ENCODE data around the gene MROH7.

MROH7 gene

DNA sequence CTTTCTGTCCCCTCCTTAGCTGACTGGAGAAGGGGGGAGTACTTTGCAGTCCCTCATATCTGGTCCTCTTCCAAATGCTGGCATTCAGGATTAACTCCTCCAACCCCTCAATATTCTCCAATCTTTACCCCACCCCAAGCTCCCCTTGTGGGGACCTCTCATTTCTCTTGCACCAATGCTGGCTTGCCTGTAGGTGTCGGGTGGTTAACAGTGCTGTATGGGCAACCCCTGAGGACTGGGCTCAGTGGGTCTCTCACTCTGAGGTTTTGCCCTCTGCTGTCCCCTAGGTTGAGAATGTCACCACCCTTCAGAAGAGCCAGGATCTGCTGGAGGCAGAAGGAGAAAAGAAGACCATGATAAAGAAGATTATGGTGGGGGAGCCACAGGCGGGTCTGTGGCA is 27.0 kb downstream of the MROH7 start:
- no peak for TF ChIP-seq SUZ12 (IDR thresholded peaks at IDR 0.05; ENCODE audit: extremely low read depth, insufficient read depth, insufficient read length)
- no peak for TF ChIP-seq ZNF274 (IDR thresholded peaks at IDR 0.05; ENCODE audit: low read depth, low read length)
- TF ChIP-seq YY1 (IDR thresholded peaks at IDR 0.05; ENCODE audit: insufficient read depth, insufficient read length): no peak
- peaks cover 3% of the 10 kb centered on the region; the same call in 1 of the 2 replicates for H3K9me3 ChIP-seq (ENCODE audit: insufficient read depth, low read length)

GRCh38 chr1:54671985-54672608 is 30.5 kb downstream of the MROH7 start:
- TF ChIP-seq YY1 (IDR thresholded peaks at IDR 0.05; ENCODE audit: insufficient read depth, insufficient read length): no peak
- no peak for TF ChIP-seq SUZ12 (IDR thresholded peaks at IDR 0.05; ENCODE audit: extremely low read depth, insufficient read depth, insufficient read length)
- no peak for TF ChIP-seq ZNF274 (IDR thresholded peaks at IDR 0.05; ENCODE audit: low read depth, low read length)
- no peak overlapping the region for H3K4me3 ChIP-seq (ENCODE audit: insufficient read length, low read depth)
- H3K4me1 ChIP-seq (ENCODE audit: insufficient read depth, insufficient read length): peaks cover 9% of the 10 kb centered on the region
- H3K9ac ChIP-seq (ENCODE audit: insufficient read length, low read depth): no peak overlapping the region
- no peaks in the 10 kb centered on the region for H3K9me3 ChIP-seq (ENCODE audit: insufficient read depth, low read length)
- peak; percentile 62 for DNase-seq (ENCODE audit: low read depth, low spot score)
- no peaks in the 10 kb centered on the region for H3K27me3 ChIP-seq (ENCODE audit: insufficient read depth, insufficient read length)
- no peaks in the 10 kb centered on the region for H3K36me3 ChIP-seq (ENCODE audit: insufficient read depth, insufficient read length, low read length)

More for the DNA sequence above, 27.0 kb downstream of the MROH7 start:
- Histone ChIP-seq H3K4me3 (ENCODE audit: insufficient read length, low read depth) (no peak overlapping the region), H3K9ac (ENCODE audit: insufficient read length, low read depth) (no peak overlapping the region), H3K4me1 (ENCODE audit: insufficient read depth, insufficient read length) (peaks cover 9% of the 10 kb centered on the region), H3K27me3 (ENCODE audit: insufficient read depth, insufficient read length) (no peaks in the 10 kb centered on the region), H3K36me3 (ENCODE audit: insufficient read depth, insufficient read length, low read length) (no peaks in the 10 kb centered on the region)
- no peak for DNase-seq (ENCODE audit: low read depth, low spot score)

- DNase-seq (ENCODE audit: low read depth, low spot score): no peak
- Histone ChIP-seq H3K4me1 (ENCODE audit: insufficient read depth, insufficient read length) (peaks cover 13% of the 10 kb centered on the region), H3K9ac (ENCODE audit: insufficient read length, low read depth) (no peak overlapping the region), H3K36me3 (ENCODE audit: insufficient read depth, insufficient read length, low read length) (no peaks in the 10 kb centered on the region), H3K27me3 (ENCODE audit: insufficient read depth, insufficient read length) (no peaks in the 10 kb centered on the region), H3K9me3 (ENCODE audit: insufficient read depth, low read length) (no peaks in the 10 kb centered on the region), H3K4me3 (ENCODE audit: insufficient read length, low read depth) (no peak overlapping the region)
- TF ChIP-seq YY1 (IDR thresholded peaks at IDR 0.05; ENCODE audit: insufficient read depth, insufficient read length) (no peak), SUZ12 (IDR thresholded peaks at IDR 0.05; ENCODE audit: extremely low read depth, insufficient read depth, insufficient read length) (no peak), ZNF274 (IDR thresholded peaks at IDR 0.05; ENCODE audit: low read depth, low read length) (no peak)
These were observed 37.4 kb downstream of the MROH7 start for GRCh38 chr1:54678776-54679643.

GRCh38 chr1:54679706-54680105 is 38.1 kb downstream of the MROH7 start:
- Histone ChIP-seq H3K9me3 (ENCODE audit: insufficient read depth, low read length) (no peaks in the 10 kb centered on the region), H3K9ac (ENCODE audit: insufficient read length, low read depth) (no peak overlapping the region), H3K36me3 (ENCODE audit: insufficient read depth, insufficient read length, low read length) (no peaks in the 10 kb centered on the region), H3K27me3 (ENCODE audit: insufficient read depth, insufficient read length) (no peaks in the 10 kb centered on the region), H3K4me1 (ENCODE audit: insufficient read depth, insufficient read length) (peaks cover 14% of the 10 kb centered on the region), H3K4me3 (ENCODE audit: insufficient read length, low read depth) (no peak overlapping the region)
- TF ChIP-seq ZNF274 (IDR thresholded peaks at IDR 0.05; ENCODE audit: low read depth, low read length) (no peak), YY1 (IDR thresholded peaks at IDR 0.05; ENCODE audit: insufficient read depth, insufficient read length) (no peak), SUZ12 (IDR thresholded peaks at IDR 0.05; ENCODE audit: extremely low read depth, insufficient read depth, insufficient read length) (no peak)
- DNase-seq (ENCODE audit: low read depth, low spot score): no peak

GRCh38 chr1:54680387-54680786 is 38.8 kb downstream of the MROH7 start:
- no peak for DNase-seq (ENCODE audit: low read depth, low spot score)
- TF ChIP-seq YY1 (IDR thresholded peaks at IDR 0.05; ENCODE audit: insufficient read depth, insufficient read length) (no peak), ZNF274 (IDR thresholded peaks at IDR 0.05; ENCODE audit: low read depth, low read length) (no peak), SUZ12 (IDR thresholded peaks at IDR 0.05; ENCODE audit: extremely low read depth, insufficient read depth, insufficient read length) (no peak)
- Histone ChIP-seq H3K4me1 (ENCODE audit: insufficient read depth, insufficient read length) (peaks cover 16% of the 10 kb centered on the region), H3K9me3 (ENCODE audit: insufficient read depth, low read length) (no peaks in the 10 kb centered on the region), H3K27me3 (ENCODE audit: insufficient read depth, insufficient read length) (no peaks in the 10 kb centered on the region), H3K9ac (ENCODE audit: insufficient read length, low read depth) (no peak overlapping the region), H3K36me3 (ENCODE audit: insufficient read depth, insufficient read length, low read length) (no peaks in the 10 kb centered on the region), H3K4me3 (ENCODE audit: insufficient read length, low read depth) (no peak overlapping the region)

DNA sequence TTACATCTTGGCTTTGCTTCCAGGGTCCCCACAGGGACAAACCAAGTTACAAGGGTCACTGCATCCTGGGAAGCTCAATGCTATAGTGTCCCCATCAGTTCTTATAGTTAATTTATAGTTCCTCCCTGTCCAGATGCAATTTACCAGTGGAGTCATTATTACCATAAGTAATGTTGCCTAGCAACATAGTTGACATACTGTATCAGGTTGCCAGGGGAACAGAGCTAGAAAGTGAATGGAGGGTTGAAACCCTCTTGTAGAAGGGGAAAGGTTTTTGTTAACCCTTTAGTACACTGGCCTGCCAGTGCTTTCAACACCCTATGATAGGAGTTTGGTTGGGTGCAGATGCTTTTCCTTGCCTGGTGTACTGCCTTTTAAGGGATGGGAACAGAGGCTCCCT is 39.8 kb downstream of the MROH7 start:
- no peak for DNase-seq (ENCODE audit: low read depth, low spot score)

DNA sequence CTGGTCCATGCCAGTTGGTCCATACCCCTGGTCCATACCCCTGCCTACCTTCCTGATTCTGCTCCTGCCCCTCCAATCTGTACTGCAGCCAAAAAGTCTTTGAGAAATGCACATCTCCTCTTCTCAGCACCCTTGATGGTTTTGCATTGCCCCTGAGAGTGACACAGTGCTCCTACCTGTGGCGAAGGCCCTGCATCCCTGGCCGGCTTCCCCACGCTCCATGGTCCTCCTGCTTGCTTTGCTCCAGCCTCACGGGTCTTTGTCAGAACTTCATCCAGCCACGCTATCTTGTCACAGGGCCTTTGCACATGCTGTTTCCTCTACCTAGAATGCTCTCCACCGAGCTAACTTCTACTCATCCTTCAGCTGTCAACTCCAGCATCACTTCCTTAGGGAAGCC is 41.9 kb downstream of the MROH7 start:
- H3K9me3 ChIP-seq (ENCODE audit: insufficient read depth, low read length): no peaks in the 10 kb centered on the region
- H3K4me1 ChIP-seq (ENCODE audit: insufficient read depth, insufficient read length): peaks cover 19% of the 10 kb centered on the region
- H3K4me3 ChIP-seq (ENCODE audit: insufficient read length, low read depth): no peak overlapping the region
- no peak for DNase-seq (ENCODE audit: low read depth, low spot score)
- no peaks in the 10 kb centered on the region for H3K27me3 ChIP-seq (ENCODE audit: insufficient read depth, insufficient read length)
- no peaks in the 10 kb centered on the region for H3K36me3 ChIP-seq (ENCODE audit: insufficient read depth, insufficient read length, low read length)
- TF ChIP-seq YY1 (IDR thresholded peaks at IDR 0.05; ENCODE audit: insufficient read depth, insufficient read length) (no peak), ZNF274 (IDR thresholded peaks at IDR 0.05; ENCODE audit: low read depth, low read length) (no peak), SUZ12 (IDR thresholded peaks at IDR 0.05; ENCODE audit: extremely low read depth, insufficient read depth, insufficient read length) (no peak)
- no peak overlapping the region for H3K9ac ChIP-seq (ENCODE audit: insufficient read length, low read depth)

More for the DNA sequence above, 39.8 kb downstream of the MROH7 start:
- Histone ChIP-seq H3K9ac (ENCODE audit: insufficient read length, low read depth) (no peak overlapping the region), H3K36me3 (ENCODE audit: insufficient read depth, insufficient read length, low read length) (no peaks in the 10 kb centered on the region), H3K27me3 (ENCODE audit: insufficient read depth, insufficient read length) (no peaks in the 10 kb centered on the region), H3K4me3 (ENCODE audit: insufficient read length, low read depth) (no peak overlapping the region), H3K9me3 (ENCODE audit: insufficient read depth, low read length) (no peaks in the 10 kb centered on the region), H3K4me1 (ENCODE audit: insufficient read depth, insufficient read length) (peaks cover 19% of the 10 kb centered on the region)
- no peak for TF ChIP-seq YY1 (IDR thresholded peaks at IDR 0.05; ENCODE audit: insufficient read depth, insufficient read length)
- no peak for TF ChIP-seq SUZ12 (IDR thresholded peaks at IDR 0.05; ENCODE audit: extremely low read depth, insufficient read depth, insufficient read length)
- no peak for TF ChIP-seq ZNF274 (IDR thresholded peaks at IDR 0.05; ENCODE audit: low read depth, low read length)

All from NT2/D1 (cell line).